ENCODE data around the gene TRAPPC3. TPM values are rescaled to one million over a fixed set of nuclear protein-coding genes. Genes with fewer than 3 reads are reported as not detected.

TRAPPC3 gene
- total RNA-seq (2022; extraction: Qiagen RNA extraction; ENCODE audit: low read depth), result 73.3 to 85.3 TPM (median 76.2 TPM) in 5 replicates

DNA sequence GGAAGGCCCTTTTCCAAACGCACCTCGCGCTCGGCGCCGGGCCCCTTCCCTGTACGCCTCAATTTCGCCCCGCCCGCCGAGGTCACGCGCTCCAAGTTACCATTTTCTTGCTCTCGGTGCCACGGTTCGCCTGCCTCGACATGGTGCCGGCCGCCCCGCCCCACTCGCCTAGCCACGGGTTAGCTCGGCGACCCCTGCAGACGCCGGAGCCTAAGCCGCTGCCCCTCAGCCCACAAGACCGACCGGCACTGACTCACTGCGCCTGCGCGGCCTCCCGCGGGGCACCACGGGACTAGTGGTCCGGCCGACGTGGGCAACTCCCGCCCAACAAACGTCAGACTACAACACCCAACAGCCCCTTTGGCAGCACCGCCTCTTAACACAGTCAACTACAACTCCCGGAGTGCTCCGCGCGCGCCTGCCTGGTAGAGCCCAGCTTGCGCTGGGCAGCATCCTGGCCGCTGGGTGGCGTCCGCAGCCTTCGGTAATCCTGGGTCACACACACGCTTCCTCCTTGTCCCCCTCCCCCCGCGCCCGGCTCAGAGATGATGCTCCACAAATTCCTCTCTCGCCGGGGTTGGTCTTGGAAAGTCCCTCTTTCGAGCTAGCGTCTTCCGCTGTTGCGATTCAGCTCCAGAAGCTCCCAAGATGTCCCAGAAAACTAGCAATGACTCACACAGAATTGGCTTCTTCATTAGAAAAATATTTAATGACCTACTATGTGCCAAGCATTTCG lies at the start of gene TRAPPC3:
TSS of gene TRAPPC3 (minus strand) at position 250 of the 736 bp plus-strand sequence. CDS start at position 142, 108 bp downstream.

DNA sequence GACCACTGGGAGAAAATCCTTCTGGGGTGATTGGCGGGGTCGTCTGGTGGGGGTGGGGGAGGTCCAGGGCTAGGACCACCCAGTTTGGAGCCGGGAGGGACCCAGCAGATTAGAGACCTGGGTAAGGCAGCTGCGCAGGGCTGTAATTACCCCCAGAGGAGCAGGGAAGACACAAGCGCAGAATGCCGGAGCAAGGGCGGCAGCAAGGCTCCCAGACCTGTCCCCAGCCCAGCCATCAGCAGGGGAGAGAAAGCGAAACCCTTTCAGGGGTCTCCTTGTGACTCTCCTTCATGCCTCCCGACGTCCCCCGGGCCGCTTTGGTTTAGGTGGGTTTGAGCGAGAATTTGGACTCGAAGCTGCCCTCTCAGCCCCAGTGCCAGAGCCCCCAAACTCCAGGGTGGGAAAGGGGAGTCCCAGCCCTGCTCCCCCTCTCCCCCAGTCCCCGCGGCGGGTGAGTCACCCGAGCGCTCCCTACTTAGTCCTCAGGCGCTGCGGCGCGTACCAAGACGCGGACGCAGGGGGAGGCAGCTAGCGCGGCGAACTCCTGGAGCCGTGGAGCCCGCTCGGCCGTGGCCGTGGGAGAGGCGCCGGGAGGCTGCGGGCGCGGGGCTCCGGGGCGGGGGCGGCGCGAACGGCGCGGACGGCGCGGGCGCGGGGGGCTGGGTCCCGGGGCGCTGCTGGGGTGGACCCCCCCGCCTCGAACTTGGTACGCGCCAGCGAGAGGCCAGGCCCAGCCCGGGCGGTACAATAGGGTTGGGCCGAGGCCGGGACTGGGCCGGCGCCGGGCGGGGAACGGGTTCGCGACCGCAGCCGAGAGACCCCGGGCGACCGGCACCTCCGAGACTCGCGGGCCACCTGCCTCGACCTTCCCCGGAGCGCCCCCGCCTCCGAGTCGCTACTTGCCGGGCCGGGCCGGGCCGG lies 6.4 kb upstream of the TRAPPC3 start, which contains the start of gene MAP7D1:
TSS of gene MAP7D1 (plus strand) at position 753 of the 921 bp plus-strand sequence. CDS start 258 bp downstream, outside the sequence.

DNA sequence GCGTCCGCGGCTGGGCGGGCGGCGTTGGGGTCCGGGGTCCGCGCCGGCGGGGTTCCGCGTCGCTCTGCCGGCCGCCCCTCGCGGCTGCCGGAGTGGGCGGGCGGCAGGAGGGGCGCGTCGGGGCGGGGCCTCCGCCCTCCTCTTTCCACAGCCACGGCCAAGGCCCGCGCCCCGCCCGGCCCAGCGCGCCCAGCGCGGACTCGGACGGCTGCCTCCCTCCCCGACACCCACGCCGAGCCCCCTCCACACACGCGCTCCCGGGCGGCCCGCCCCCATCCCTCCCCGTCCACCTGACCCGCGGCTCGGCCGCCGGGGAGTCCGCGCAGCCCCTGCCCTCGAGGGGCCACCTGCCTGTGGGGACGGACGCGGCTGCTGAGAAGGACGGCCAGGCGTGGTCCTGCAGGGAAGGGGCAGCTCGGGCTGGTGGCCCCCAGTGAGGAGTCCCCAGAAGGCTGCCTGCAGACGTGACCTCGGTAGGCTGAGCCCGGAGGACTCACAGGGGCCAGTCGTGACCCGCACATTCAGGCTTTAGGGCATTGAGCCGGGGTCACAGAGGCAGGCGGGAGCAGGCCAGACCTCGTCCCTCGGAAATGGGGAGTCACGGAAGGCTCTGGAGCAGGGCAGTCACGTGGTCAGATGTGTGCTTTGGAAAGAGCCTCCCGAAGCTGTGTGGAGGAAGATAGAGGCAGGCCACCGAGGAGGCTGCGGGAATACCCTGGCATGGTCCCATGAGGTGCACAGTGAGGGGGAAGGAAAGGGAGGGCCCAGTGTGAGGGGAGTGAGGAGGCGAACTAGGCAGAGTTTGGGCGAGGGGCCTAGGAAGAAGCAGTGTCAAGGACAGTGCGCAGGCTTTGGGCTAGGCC lies 23.9 kb downstream of the TRAPPC3 start, which contains the start of gene COL8A2:
TSS of gene COL8A2 (minus strand) at position 94 of the 863 bp plus-strand sequence. CDS start 24,980 bp downstream, outside the sequence.

DNA sequence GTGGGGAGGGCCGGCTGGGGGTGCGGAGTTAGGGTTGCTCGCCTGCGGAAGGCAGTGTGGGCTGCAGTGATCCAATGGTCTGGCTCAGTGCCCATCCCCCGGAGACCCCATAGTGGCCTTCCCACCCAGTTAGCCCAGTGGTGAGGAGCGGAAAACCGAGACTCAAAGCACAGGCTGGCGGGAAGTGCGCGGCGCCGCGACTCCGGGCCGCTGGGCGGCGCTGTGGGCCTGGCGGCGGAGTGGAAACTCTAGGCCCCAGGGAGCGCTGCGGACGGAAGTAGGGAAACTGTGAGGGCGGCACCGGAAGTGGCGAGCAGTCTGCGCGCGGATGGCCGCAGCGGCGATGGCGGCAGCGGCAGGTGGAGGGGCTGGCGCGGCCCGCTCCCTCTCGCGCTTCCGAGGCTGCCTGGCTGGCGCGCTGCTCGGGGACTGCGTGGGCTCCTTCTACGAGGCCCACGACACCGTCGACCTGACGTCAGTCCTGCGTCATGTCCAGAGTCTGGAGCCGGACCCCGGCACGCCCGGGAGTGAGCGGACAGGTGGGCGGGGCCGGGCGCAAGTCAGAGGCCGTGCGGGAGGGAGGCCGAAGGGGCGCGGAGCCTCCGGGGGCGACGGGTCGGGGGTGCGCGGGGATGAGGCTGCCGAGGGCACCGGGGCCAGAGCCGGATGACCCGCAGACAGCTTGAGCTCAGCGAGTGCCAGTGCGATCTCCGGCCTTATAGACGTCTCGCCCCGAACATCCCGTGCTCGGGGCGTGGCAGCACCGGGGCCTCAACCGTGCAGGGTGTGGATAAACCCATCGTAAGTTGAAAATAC lies 60.5 kb downstream of the TRAPPC3 start, which contains the start of gene ADPRS:
TSS of gene ADPRS (plus strand) at position 316 of the 816 bp plus-strand sequence. CDS start at position 329, 13 bp downstream.

Other genes starting within 250 kb of the TRAPPC3 start
- gene AGO3, start 218.4 kb downstream of the TRAPPC3 start, total RNA-seq (2022; extraction: Qiagen RNA extraction; ENCODE audit: low read depth), result 5.2 to 9.3 TPM (median 8.8 TPM) in 5 replicates
- gene TEKT2, start 65.4 kb downstream of the TRAPPC3 start, total RNA-seq (2022; extraction: Qiagen RNA extraction; ENCODE audit: low read depth), result not detected in 5 replicates
- gene ADPRS, start 60.6 kb downstream of the TRAPPC3 start, total RNA-seq (2022; extraction: Qiagen RNA extraction; ENCODE audit: low read depth), result 23.3 to 29.3 TPM (median 25.8 TPM) in 5 replicates
- gene COL8A2, start 24.3 kb downstream of the TRAPPC3 start, total RNA-seq (2022; extraction: Qiagen RNA extraction; ENCODE audit: low read depth), result 0.06 to 0.17 TPM (median 0.09 TPM) in 5 replicates
- gene MAP7D1, start 6.7 kb upstream of the TRAPPC3 start, total RNA-seq (2022; extraction: Qiagen RNA extraction; ENCODE audit: low read depth), result 113 to 131 TPM (median 117 TPM) in 5 replicates
- gene THRAP3, start 75.0 kb upstream of the TRAPPC3 start, total RNA-seq (2022; extraction: Qiagen RNA extraction; ENCODE audit: low read depth), result 55.6 to 65.4 TPM (median 63.3 TPM) in 5 replicates
- 1.6 to 2.5 TPM (median 1.9 TPM) in 5 replicates for gene SH3D21, start 156.9 kb upstream of the TRAPPC3 start, total RNA-seq (2022; extraction: Qiagen RNA extraction; ENCODE audit: low read depth)
- 9.7 to 20.5 TPM (median 17.9 TPM) in 5 replicates for gene EVA1B, start 174.2 kb upstream of the TRAPPC3 start, total RNA-seq (2022; extraction: Qiagen RNA extraction; ENCODE audit: low read depth)
- gene STK40, start 236.4 kb upstream of the TRAPPC3 start, total RNA-seq (2022; extraction: Qiagen RNA extraction; ENCODE audit: low read depth), result 8.2 to 13.1 TPM (median 11.0 TPM) in 5 replicates
- gene LSM10, start 248.4 kb upstream of the TRAPPC3 start, total RNA-seq (2022; extraction: Qiagen RNA extraction; ENCODE audit: low read depth), result 39.3 to 51.3 TPM (median 44.0 TPM) in 5 replicates

All from A549 treated with DMSO at 1 μM for 4 hours (cell line).